ENCODE results near the gene PRR33. TPM values are rescaled to one million over a fixed set of nuclear protein-coding genes. Genes with fewer than 3 reads are reported as not detected.

PRR33 gene
- total and polyA plus RNA-seq, 10 of the 15 experiments (the other 5 are each of a cell fraction or from before 2014, with no cell fraction given) = 0.02 to 1.0 (median 0.38) TPM; not detected in 6

DNA sequence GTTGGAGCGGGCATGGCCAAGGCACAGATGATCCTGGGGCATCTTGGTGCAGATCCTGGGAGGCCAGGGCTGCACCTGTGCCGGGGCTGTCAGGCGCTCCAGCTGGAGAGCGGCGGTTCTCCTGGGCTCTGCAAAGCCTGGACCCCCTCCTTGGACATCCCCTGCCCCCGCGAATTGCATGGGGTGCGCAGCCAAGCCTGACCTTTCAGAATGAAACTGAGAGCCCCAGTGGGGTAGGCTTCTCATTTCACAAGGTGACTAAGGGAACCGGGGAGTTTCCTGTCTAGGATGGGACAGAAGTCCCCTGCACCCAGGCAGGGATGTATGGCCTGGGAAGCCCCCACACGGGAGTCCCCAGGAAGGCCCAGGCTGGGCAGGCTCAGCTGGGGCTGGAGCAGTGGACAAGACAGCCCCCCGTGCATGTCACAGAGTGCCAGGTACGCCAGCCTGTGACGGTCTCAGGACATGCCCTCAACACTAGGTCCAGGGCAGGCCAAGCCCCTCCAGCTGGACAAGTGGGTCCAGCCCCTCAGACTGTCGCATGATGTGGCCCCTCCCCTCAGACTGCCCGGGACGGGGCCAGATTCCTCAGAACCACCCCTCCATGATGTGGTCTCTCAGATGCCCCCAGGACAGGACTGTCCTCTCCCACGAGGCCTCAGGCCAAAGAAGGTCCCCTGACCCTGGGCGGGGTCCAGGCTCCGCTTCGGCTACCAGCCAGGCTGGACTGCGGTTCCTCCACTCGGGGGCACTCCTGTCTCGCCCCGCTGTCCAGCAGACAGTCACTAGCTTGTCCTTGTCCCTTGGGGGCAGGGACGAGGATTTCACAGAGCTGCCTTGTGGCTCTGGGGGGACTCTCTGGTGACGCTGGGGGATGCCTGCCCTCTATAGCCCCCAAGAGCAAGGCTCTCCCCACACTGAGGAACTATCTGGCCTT, 36.5 kb downstream of the PRR33 start (continued):
- no peak for TF ChIP-seq KLF5 (IDR thresholded peaks at IDR 0.05; ENCODE audit: partially characterized antibody)

DNA sequence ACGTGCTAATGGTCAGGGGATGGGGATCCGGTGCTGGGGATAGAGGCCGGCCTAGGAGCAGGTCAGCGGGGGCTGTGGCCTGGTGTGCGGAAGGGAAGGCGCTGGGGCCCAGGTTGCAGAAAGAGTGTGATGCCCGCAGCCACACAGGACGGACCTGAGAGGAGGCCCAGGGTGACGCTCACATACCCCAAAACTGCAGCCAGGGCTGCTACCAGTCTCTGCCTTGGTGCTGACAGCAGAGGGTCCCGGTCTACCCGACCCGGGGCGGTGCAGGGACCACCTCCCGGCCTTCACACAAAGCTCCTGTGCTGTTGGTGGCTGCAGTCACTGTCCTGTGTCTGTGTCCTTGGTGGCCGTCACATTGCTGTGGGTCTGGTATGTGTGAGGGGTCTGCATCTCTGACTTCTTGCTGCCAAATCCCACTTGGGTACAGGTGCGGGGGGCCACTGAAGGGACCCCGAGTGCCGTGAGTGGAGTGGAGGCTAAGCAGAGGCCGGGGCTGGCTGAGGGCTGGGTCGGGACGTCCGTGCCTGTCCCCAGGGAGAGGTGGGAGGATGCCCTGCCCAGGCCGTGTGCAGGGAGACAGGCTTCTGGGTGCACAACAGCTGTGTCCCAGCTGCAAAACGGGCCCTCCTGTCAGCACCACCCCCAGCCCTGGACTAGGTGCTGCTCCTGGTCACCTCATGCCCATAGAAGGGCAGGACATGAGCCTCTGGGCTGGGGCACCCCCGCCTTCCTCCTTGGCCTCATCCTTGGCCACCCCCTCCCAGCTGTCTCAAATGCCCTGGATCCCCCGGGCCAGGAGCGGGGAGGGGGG, 37.4 kb downstream of the PRR33 start:
- Histone ChIP-seq H3K27ac (ENCODE audit: control insufficient read depth, insufficient read depth) (peak overlapping the region; percentile 99), H3K4me3 (peak overlapping the region; percentile 96), H3K4me2 (ENCODE audit: control insufficient read depth, insufficient read depth) (peak overlapping the region; percentile 100), H4K20me1 (ENCODE audit: control insufficient read depth, insufficient read depth) (peaks cover 17% of the 10 kb centered on the region; the same call in 1 of the 2 replicates), H3K27me3 (replicated peaks in 1 of 2; ENCODE audit: control insufficient read depth in 2 of 2, insufficient read depth in 2 of 2, low read length in 1 of 2) (no peaks in the 10 kb centered on the region), H3K4me1 (ENCODE audit: control insufficient read depth, insufficient read depth, low read length) (peaks cover 57% of the 10 kb centered on the region), H3K9me3 (replicated peaks; ENCODE audit: control insufficient read depth, insufficient read depth, low read length) (no peaks in the 10 kb centered on the region), H3K79me2 (ENCODE audit: control insufficient read depth, insufficient read depth, low read length) (peaks cover 72% of the 10 kb centered on the region), H3K36me3 (ENCODE audit: control insufficient read depth in 2 of 2, insufficient read depth in 2 of 2, low read length in 1 of 2) (peaks cover 1 to 3% of the 10 kb centered on the region in 2 experiments; a peak in 3 of 4 replicates), H3K9ac (ENCODE audit: control insufficient read depth, insufficient read depth, low read length) (peak overlapping the region; percentile 92), H2AFZ (ENCODE audit: control insufficient read depth, low read depth, low read length) (no peak overlapping the region)
- DNase-seq (ENCODE audit: low read depth, low spot score) (peak; percentile 33), FAIRE-seq (peak; percentile 23), ATAC-seq (peak; percentile 52)
- TSS peak; percentile 69 for BruUV-seq (replicated peaks)
- ChIA-PET POLR2A (interaction anchor here (0.5 to 1.0 kb wide), 3 partner anchors 33 to 1161 kb away, joined by 3 to 4 read pairs (median 3); no protein-coding TSS in a partner anchor), RAD21 (ENCODE audit: unreplicated experiment) (interaction anchor here (0.7 kb wide), 1 partner anchor 18 kb away, joined by 3 read pairs; no protein-coding TSS in a partner anchor), SMC1A (ENCODE audit: uncharacterized antibody, unreplicated experiment) (interaction anchor here (2.6 kb wide), 1 partner anchor 28 kb away, joined by 7 read pairs; no protein-coding TSS in a partner anchor), CTCF (interaction anchor here (0.9 to 5.5 kb wide), 4 partner anchors 28 to 182 kb away, joined by 3 to 23 read pairs (median 6); no protein-coding TSS in a partner anchor)
- intact Hi-C loops (cut with micrococcal nuclease; ENCODE audit: unreplicated experiment) (loop anchor here (5.0 kb wide), 2 partner anchors 528 to 548 kb away; partner anchors contain the start of gene TSSC4), in situ Hi-C loops (cut with MboI) (loop anchor here (5.0 to 10.0 kb wide), 2 partner anchors 528 to 1010 kb away; partner anchors contain the start of genes POLR2L and TSPAN4)
- 1% methylated on average over 24 of the region's 27 CpGs for WGBS (ENCODE audit: insufficient coverage, insufficient replicate concordance, low lambda C conversion rate, missing lambda C conversion rate)
- TF ChIP-seq SMAD1 (IDR thresholded peaks at IDR 0.05; ENCODE audit: low read depth, partially characterized antibody) (no peak), DPF2 (IDR thresholded peaks at IDR 0.05) (no peak), CEBPZ (IDR thresholded peaks at IDR 0.05; ENCODE audit: low read depth, low read length) (no peak), HDAC6 (IDR thresholded peaks at IDR 0.05; ENCODE audit: unreplicated experiment) (no peak), IRF3 (IDR thresholded peaks at IDR 0.05) (no peak), CHD2 (IDR thresholded peaks at IDR 0.05; ENCODE audit: borderline replicate concordance, low read depth, low read length) (no peak), POLR2AphosphoS2 (IDR thresholded peaks at IDR 0.05; ENCODE audit: low read depth, low read length) (no peak), SP1 (IDR thresholded peaks at IDR 0.05; ENCODE audit: low read depth, low read length) (peak; percentile 21)
- TF ChIP-seq, protein P1, sequence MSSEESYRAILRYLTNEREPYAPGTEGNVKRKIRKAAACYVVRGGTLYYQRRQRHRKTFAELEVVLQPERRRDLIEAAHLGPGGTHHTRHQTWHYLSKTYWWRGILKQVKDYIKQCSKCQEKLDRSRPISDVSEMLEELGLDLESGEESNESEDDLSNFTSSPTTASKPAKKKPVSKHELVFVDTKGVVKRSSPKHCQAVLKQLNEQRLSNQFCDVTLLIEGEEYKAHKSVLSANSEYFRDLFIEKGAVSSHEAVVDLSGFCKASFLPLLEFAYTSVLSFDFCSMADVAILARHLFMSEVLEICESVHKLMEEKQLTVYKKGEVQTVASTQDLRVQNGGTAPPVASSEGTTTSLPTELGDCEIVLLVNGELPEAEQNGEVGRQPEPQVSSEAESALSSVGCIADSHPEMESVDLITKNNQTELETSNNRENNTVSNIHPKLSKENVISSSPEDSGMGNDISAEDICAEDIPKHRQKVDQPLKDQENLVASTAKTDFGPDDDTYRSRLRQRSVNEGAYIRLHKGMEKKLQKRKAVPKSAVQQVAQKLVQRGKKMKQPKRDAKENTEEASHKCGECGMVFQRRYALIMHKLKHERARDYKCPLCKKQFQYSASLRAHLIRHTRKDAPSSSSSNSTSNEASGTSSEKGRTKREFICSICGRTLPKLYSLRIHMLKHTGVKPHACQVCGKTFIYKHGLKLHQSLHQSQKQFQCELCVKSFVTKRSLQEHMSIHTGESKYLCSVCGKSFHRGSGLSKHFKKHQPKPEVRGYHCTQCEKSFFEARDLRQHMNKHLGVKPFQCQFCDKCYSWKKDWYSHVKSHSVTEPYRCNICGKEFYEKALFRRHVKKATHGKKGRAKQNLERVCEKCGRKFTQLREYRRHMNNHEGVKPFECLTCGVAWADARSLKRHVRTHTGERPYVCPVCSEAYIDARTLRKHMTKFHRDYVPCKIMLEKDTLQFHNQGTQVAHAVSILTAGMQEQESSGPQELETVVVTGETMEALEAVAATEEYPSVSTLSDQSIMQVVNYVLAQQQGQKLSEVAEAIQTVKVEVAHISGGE (CRISPR knock-in tag; IDR thresholded peaks at IDR 0.05) = no peak
